ENCODE results near the gene CRIP3. TPM values are rescaled to one million over a fixed set of nuclear protein-coding genes. Genes with fewer than 3 reads are reported as not detected.

CRIP3 gene
- total and polyA plus RNA-seq, 2 of the 8 experiments (the other 6 are each of a cell fraction or from before 2014, with no cell fraction given) = 34.0 to 46.3 TPM

- no peak for TF ChIP-seq E2F6 (IDR thresholded peaks at IDR 0.05)
- no peak for TF ChIP-seq HDAC6 (IDR thresholded peaks at IDR 0.05; ENCODE audit: low read depth, low read length)
- no peak for TF ChIP-seq KDM4A (IDR thresholded peaks at IDR 0.05; ENCODE audit: low read depth, low read length, severe bottlenecking)
- no peak for TF ChIP-seq TAF1 (IDR thresholded peaks at IDR 0.05; ENCODE audit: low read depth, low read length)
- no peak for TF ChIP-seq EGR1 (IDR thresholded peaks at IDR 0.05; ENCODE audit: borderline replicate concordance, low read depth, low read length)
- no peak for TF ChIP-seq RXRA (IDR thresholded peaks at IDR 0.05; ENCODE audit: insufficient read depth, low read depth, low read length)
- no peak for TF ChIP-seq USF2 (IDR thresholded peaks at IDR 0.05; ENCODE audit: low read length)
Measured at GRCh38 chr6:43283514-43283901, 25.1 kb downstream of the CRIP3 start (continued).
